Neural progenitor cell (in vitro differentiated cells): ENCODE measurements around the gene SPP2. TPM values are rescaled to one million over a fixed set of nuclear protein-coding genes. Genes with fewer than 3 reads are reported as not detected.

Source experiments
- DNase-seq: peaks from one replicate; pipeline ENCODE4 v3.0.0-alpha.2; 2016; ENCODE audit warnings: low spot score
- H2AFZ ChIP-seq: fragments of 200-600 bp; sonication (generic); replicated peaks from 2 replicates; pipeline ENCODE4 v1.6.1; 2016; ENCODE audit warnings: antibody characterized with exemption
- H3F3A ChIP-seq: fragments of 200-600 bp; sonication (generic); 2 replicates; pipeline ENCODE4 v1.6.1; 2016; ENCODE audit warnings: antibody characterized with exemption, low read depth
- H3K27ac ChIP-seq: fragments of 200-600 bp; sonication (generic); 2 replicates; pipeline ENCODE4 v1.5.1; 2016; ENCODE audit warnings: mild to moderate bottlenecking
- H3K27me3 ChIP-seq: fragments of 200-600 bp; sonication (generic); 2 replicates; pipeline ENCODE4 v1.6.1; 2016; ENCODE audit warnings: mild to moderate bottlenecking, moderate library complexity
- H3K36me3 ChIP-seq: fragments of 200-600 bp; sonication (generic); 2 replicates; pipeline ENCODE4 v1.5.1; 2016
- H3K4me1 ChIP-seq: fragments of 200-600 bp; sonication (generic); 2 replicates; pipeline ENCODE4 v1.6.1; 2016; ENCODE audit warnings: mixed run types
- H3K4me2 ChIP-seq: fragments of 200-600 bp; sonication (generic); 2 replicates; pipeline ENCODE4 v1.6.1; 2016
- H3K4me3 ChIP-seq: fragments of 200-600 bp; sonication (generic); 2 replicates; pipeline ENCODE4 v1.5.1; 2016
- H3K79me2 ChIP-seq: fragments of 200-600 bp; sonication (generic); 2 replicates; pipeline ENCODE4 v1.6.1; 2016; ENCODE audit warnings: low read depth
- H3K9ac ChIP-seq: fragments of 200-600 bp; sonication (generic); 2 replicates; pipeline ENCODE4 v1.6.1; 2016
- H3K9me3 ChIP-seq: fragments of 200-600 bp; sonication (generic); 2 replicates; pipeline ENCODE4 v1.5.1; 2016; ENCODE audit warnings: low read depth
- H4K20me1 ChIP-seq: fragments of 200-600 bp; sonication (generic); 2 replicates; pipeline ENCODE4 v1.6.1; 2016; ENCODE audit warnings: low read depth
- H3K27ac Mint-ChIP-seq: 3 replicates; pipeline ENCODE4 v1.8.0; 2021; ENCODE audit warnings: mixed read lengths
- H3K27me3 Mint-ChIP-seq: 2 replicates; pipeline ENCODE4 v1.8.0; 2022; ENCODE audit warnings: low read depth, mild to moderate bottlenecking, inconsistent platforms, moderate library complexity, mixed read lengths; ENCODE audit not compliant: insufficient read depth
- H3K36me3 Mint-ChIP-seq: 3 replicates; pipeline ENCODE4 v1.8.0; 2021; ENCODE audit warnings: mixed read lengths
- H3K4me1 Mint-ChIP-seq: 3 replicates; pipeline ENCODE4 v1.8.0; 2021; ENCODE audit warnings: mixed read lengths
- H3K4me3 Mint-ChIP-seq: 3 replicates; pipeline ENCODE4 v1.8.0; 2021; ENCODE audit warnings: mild to moderate bottlenecking, moderate library complexity, mixed read lengths
- H3K9me3 Mint-ChIP-seq: 3 replicates; pipeline ENCODE4 v1.8.0; 2020; ENCODE audit warnings: mixed read lengths
- CTCF ChIP-seq: fragments of 200-600 bp; sonication (generic); IDR thresholded peaks from 2 replicates; pipeline ENCODE4 v1.5.1; 2017; ENCODE audit warnings: antibody characterized with exemption, mild to moderate bottlenecking
- EZH2 ChIP-seq: fragments of 200-600 bp; sonication (generic); IDR thresholded peaks from 2 replicates; pipeline ENCODE4 v1.6.1; 2017; ENCODE audit warnings: antibody characterized with exemption, mild to moderate bottlenecking, moderate library complexity
- EZH2phosphoT487 ChIP-seq: fragments of 200-600 bp; sonication (generic); IDR thresholded peaks from 2 replicates; pipeline ENCODE4 v1.6.1; 2017; ENCODE audit warnings: antibody characterized with exemption
- total RNA-seq: library from RNA; depleted of rRNA; stranded (reverse); fragments of >200 nt; gene quantifications from 2 replicates; pipeline ENCODE4 v1.2.3, GENCODE V29; 2015; ENCODE audit warnings: low replicate concordance

SPP2 gene
- total RNA-seq, 1 donor from 2014 or later = not detected

GRCh38 chr2:234058881-234059280 lies 8.4 kb downstream of the SPP2 start:
- H3K4me1 Mint-ChIP-seq = peaks cover 7% of the 10 kb centered on the region
- H3K27ac ChIP-seq = no peak overlapping the region
- DNase-seq = no peak
- H3K27me3 ChIP-seq = no peaks in the 10 kb centered on the region
- H3K36me3 Mint-ChIP-seq = no peaks in the 10 kb centered on the region
- H3K9ac ChIP-seq = no peak overlapping the region
- no peaks in the 10 kb centered on the region for H3K4me1 ChIP-seq
- no peak overlapping the region for H3K4me3 Mint-ChIP-seq
- H2AFZ ChIP-seq = no peak overlapping the region
- no peaks in the 10 kb centered on the region for H3K36me3 ChIP-seq
- no peaks in the 10 kb centered on the region for H3K9me3 ChIP-seq
- TF ChIP-seq CTCF (no peak), EZH2phosphoT487 (no peak), EZH2 (no peak)
- H3K4me2 ChIP-seq = no peak overlapping the region
- H4K20me1 ChIP-seq = no peaks in the 10 kb centered on the region
- peaks cover 7% of the 10 kb centered on the region for H3K27me3 Mint-ChIP-seq
- peaks cover 3% of the 10 kb centered on the region for H3K9me3 Mint-ChIP-seq
- no peak overlapping the region for H3K4me3 ChIP-seq
- H3K79me2 ChIP-seq = no peaks in the 10 kb centered on the region
- no peak overlapping the region for H3K27ac Mint-ChIP-seq
- H3F3A ChIP-seq = no peaks in the 10 kb centered on the region

- Histone ChIP-seq H3K9ac (no peak overlapping the region), H3F3A (no peaks in the 10 kb centered on the region), H3K36me3 (no peaks in the 10 kb centered on the region), H3K27ac (no peak overlapping the region), H2AFZ (no peak overlapping the region), H3K27me3 (no peaks in the 10 kb centered on the region), H3K9me3 (no peaks in the 10 kb centered on the region), H4K20me1 (no peaks in the 10 kb centered on the region), H3K4me2 (no peak overlapping the region), H3K79me2 (no peaks in the 10 kb centered on the region), H3K4me1 (no peaks in the 10 kb centered on the region), H3K4me3 (no peak overlapping the region)
- Mint-ChIP-seq H3K4me1 (peaks cover 7% of the 10 kb centered on the region), H3K27me3 (peaks cover 3% of the 10 kb centered on the region), H3K4me3 (no peak overlapping the region), H3K9me3 (peaks cover 3% of the 10 kb centered on the region), H3K27ac (no peak overlapping the region), H3K36me3 (no peaks in the 10 kb centered on the region)
- no peak for TF ChIP-seq EZH2phosphoT487
- no peak for TF ChIP-seq CTCF
- no peak for TF ChIP-seq EZH2
- no peak for DNase-seq
These were observed 9.7 kb downstream of the SPP2 start for GRCh38 chr2:234060236-234060635.

- H3K4me3 Mint-ChIP-seq = no peak overlapping the region
- H3K27ac Mint-ChIP-seq = no peak overlapping the region
- H3K4me1 Mint-ChIP-seq = peaks cover 7% of the 10 kb centered on the region
- H3K9me3 Mint-ChIP-seq = peaks cover 3% of the 10 kb centered on the region
- peaks cover 3% of the 10 kb centered on the region for H3K27me3 Mint-ChIP-seq
- Histone ChIP-seq H3K36me3 (no peaks in the 10 kb centered on the region), H3K4me1 (no peaks in the 10 kb centered on the region), H3K4me3 (no peak overlapping the region), H3K27me3 (no peaks in the 10 kb centered on the region), H3K4me2 (no peak overlapping the region), H4K20me1 (no peaks in the 10 kb centered on the region), H3K27ac (no peak overlapping the region), H2AFZ (no peak overlapping the region), H3K79me2 (no peaks in the 10 kb centered on the region), H3K9me3 (no peaks in the 10 kb centered on the region), H3K9ac (no peak overlapping the region), H3F3A (no peaks in the 10 kb centered on the region)
- DNase-seq = no peak
- no peaks in the 10 kb centered on the region for H3K36me3 Mint-ChIP-seq
- TF ChIP-seq EZH2phosphoT487 = no peak
- no peak for TF ChIP-seq EZH2
- TF ChIP-seq CTCF = no peak
These were observed 11.2 kb downstream of the SPP2 start for GRCh38 chr2:234061624-234062257.
